Neural progenitor cell (in vitro differentiated cells): ENCODE measurements around the gene PDGFB. TPM values are rescaled to one million over a fixed set of nuclear protein-coding genes. Genes with fewer than 3 reads are reported as not detected.

ENCODE experiments used
- DNase-seq: peaks from one replicate; pipeline ENCODE4 v3.0.0-alpha.2; 2016; ENCODE audit warnings: low spot score
- H2AFZ ChIP-seq: fragments of 200-600 bp; sonication (generic); replicated peaks from 2 replicates; pipeline ENCODE4 v1.6.1; 2016; ENCODE audit warnings: antibody characterized with exemption
- H3F3A ChIP-seq: fragments of 200-600 bp; sonication (generic); 2 replicates; pipeline ENCODE4 v1.6.1; 2016; ENCODE audit warnings: antibody characterized with exemption, low read depth
- H3K27ac ChIP-seq: fragments of 200-600 bp; sonication (generic); 2 replicates; pipeline ENCODE4 v1.5.1; 2016; ENCODE audit warnings: mild to moderate bottlenecking
- H3K27me3 ChIP-seq: fragments of 200-600 bp; sonication (generic); 2 replicates; pipeline ENCODE4 v1.6.1; 2016; ENCODE audit warnings: mild to moderate bottlenecking, moderate library complexity
- H3K36me3 ChIP-seq: fragments of 200-600 bp; sonication (generic); 2 replicates; pipeline ENCODE4 v1.5.1; 2016
- H3K4me1 ChIP-seq: fragments of 200-600 bp; sonication (generic); 2 replicates; pipeline ENCODE4 v1.6.1; 2016; ENCODE audit warnings: mixed run types
- H3K4me2 ChIP-seq: fragments of 200-600 bp; sonication (generic); 2 replicates; pipeline ENCODE4 v1.6.1; 2016
- H3K4me3 ChIP-seq: fragments of 200-600 bp; sonication (generic); 2 replicates; pipeline ENCODE4 v1.5.1; 2016
- H3K79me2 ChIP-seq: fragments of 200-600 bp; sonication (generic); 2 replicates; pipeline ENCODE4 v1.6.1; 2016; ENCODE audit warnings: low read depth
- H3K9ac ChIP-seq: fragments of 200-600 bp; sonication (generic); 2 replicates; pipeline ENCODE4 v1.6.1; 2016
- H3K9me3 ChIP-seq: fragments of 200-600 bp; sonication (generic); 2 replicates; pipeline ENCODE4 v1.5.1; 2016; ENCODE audit warnings: low read depth
- H4K20me1 ChIP-seq: fragments of 200-600 bp; sonication (generic); 2 replicates; pipeline ENCODE4 v1.6.1; 2016; ENCODE audit warnings: low read depth
- H3K27ac Mint-ChIP-seq: 3 replicates; pipeline ENCODE4 v1.8.0; 2021; ENCODE audit warnings: mixed read lengths
- H3K27me3 Mint-ChIP-seq: 2 replicates; pipeline ENCODE4 v1.8.0; 2022; ENCODE audit warnings: low read depth, mild to moderate bottlenecking, inconsistent platforms, moderate library complexity, mixed read lengths; ENCODE audit not compliant: insufficient read depth
- H3K36me3 Mint-ChIP-seq: 3 replicates; pipeline ENCODE4 v1.8.0; 2021; ENCODE audit warnings: mixed read lengths
- H3K4me1 Mint-ChIP-seq: 3 replicates; pipeline ENCODE4 v1.8.0; 2021; ENCODE audit warnings: mixed read lengths
- H3K4me3 Mint-ChIP-seq: 3 replicates; pipeline ENCODE4 v1.8.0; 2021; ENCODE audit warnings: mild to moderate bottlenecking, moderate library complexity, mixed read lengths
- H3K9me3 Mint-ChIP-seq: 3 replicates; pipeline ENCODE4 v1.8.0; 2020; ENCODE audit warnings: mixed read lengths
- CTCF ChIP-seq: fragments of 200-600 bp; sonication (generic); IDR thresholded peaks from 2 replicates; pipeline ENCODE4 v1.5.1; 2017; ENCODE audit warnings: antibody characterized with exemption, mild to moderate bottlenecking
- EZH2 ChIP-seq: fragments of 200-600 bp; sonication (generic); IDR thresholded peaks from 2 replicates; pipeline ENCODE4 v1.6.1; 2017; ENCODE audit warnings: antibody characterized with exemption, mild to moderate bottlenecking, moderate library complexity
- EZH2phosphoT487 ChIP-seq: fragments of 200-600 bp; sonication (generic); IDR thresholded peaks from 2 replicates; pipeline ENCODE4 v1.6.1; 2017; ENCODE audit warnings: antibody characterized with exemption
- total RNA-seq: library from RNA; depleted of rRNA; stranded (reverse); fragments of >200 nt; gene quantifications from 2 replicates; pipeline ENCODE4 v1.2.3, GENCODE V29; 2015; ENCODE audit warnings: low replicate concordance

PDGFB gene
- total RNA-seq, 1 donor from 2014 or later = 0.15 TPM

- H3K36me3 Mint-ChIP-seq = peaks cover 2% of the 10 kb centered on the region
- H3K4me1 Mint-ChIP-seq = peaks cover 16% of the 10 kb centered on the region
- H3K79me2 ChIP-seq = no peaks in the 10 kb centered on the region
- peaks cover 7% of the 10 kb centered on the region for H3K27me3 Mint-ChIP-seq
- H3K4me3 Mint-ChIP-seq = no peak overlapping the region
- H2AFZ ChIP-seq = no peak overlapping the region
- no peak overlapping the region for H3K4me2 ChIP-seq
- H3K9me3 ChIP-seq = no peaks in the 10 kb centered on the region
- TF ChIP-seq CTCF = no peak
- no peak for TF ChIP-seq EZH2
- TF ChIP-seq EZH2phosphoT487 = no peak
- no peak overlapping the region for H3K27ac ChIP-seq
- H3K9ac ChIP-seq = no peak overlapping the region
- no peak for DNase-seq
- H3K27me3 ChIP-seq = no peaks in the 10 kb centered on the region
- H3K27ac Mint-ChIP-seq = no peak overlapping the region
- no peak overlapping the region for H3K4me3 ChIP-seq
- H3K4me1 ChIP-seq = peaks cover 11% of the 10 kb centered on the region
- H3K9me3 Mint-ChIP-seq = peaks cover 14% of the 10 kb centered on the region
- H4K20me1 ChIP-seq = no peaks in the 10 kb centered on the region
- H3K36me3 ChIP-seq = no peaks in the 10 kb centered on the region
- peaks cover 8% of the 10 kb centered on the region for H3F3A ChIP-seq
These were observed 14.9 kb upstream of the PDGFB start for GRCh38 chr22:39259666-39260065.

- Histone ChIP-seq H3K36me3 (no peaks in the 10 kb centered on the region), H3K79me2 (no peaks in the 10 kb centered on the region), H2AFZ (no peak overlapping the region), H3K4me1 (peaks cover 20% of the 10 kb centered on the region), H3K9me3 (no peaks in the 10 kb centered on the region), H3K4me3 (no peak overlapping the region), H3K27ac (no peak overlapping the region), H3K27me3 (no peaks in the 10 kb centered on the region), H4K20me1 (no peaks in the 10 kb centered on the region), H3K4me2 (no peak overlapping the region), H3K9ac (no peak overlapping the region), H3F3A (peaks cover 8% of the 10 kb centered on the region)
- H3K27ac Mint-ChIP-seq = no peak overlapping the region
- peaks cover 20% of the 10 kb centered on the region for H3K4me1 Mint-ChIP-seq
- H3K9me3 Mint-ChIP-seq = peaks cover 14% of the 10 kb centered on the region
- TF ChIP-seq CTCF (no peak), EZH2 (no peak), EZH2phosphoT487 (no peak)
- H3K4me3 Mint-ChIP-seq = no peak overlapping the region
- no peak for DNase-seq
- peaks cover 2% of the 10 kb centered on the region for H3K36me3 Mint-ChIP-seq
- peaks cover 7% of the 10 kb centered on the region for H3K27me3 Mint-ChIP-seq
These were observed 13.2 kb upstream of the PDGFB start for GRCh38 chr22:39257901-39258475.

GRCh38 chr22:39256979-39257378 lies 12.2 kb upstream of the PDGFB start:
- Histone ChIP-seq H3K4me1 (peaks cover 20% of the 10 kb centered on the region), H3K9me3 (no peaks in the 10 kb centered on the region), H2AFZ (no peak overlapping the region), H3K36me3 (no peaks in the 10 kb centered on the region), H3K27ac (no peak overlapping the region), H3K9ac (no peak overlapping the region), H3K4me3 (no peak overlapping the region), H3K4me2 (no peak overlapping the region), H4K20me1 (no peaks in the 10 kb centered on the region), H3K79me2 (no peaks in the 10 kb centered on the region), H3K27me3 (no peaks in the 10 kb centered on the region), H3F3A (peaks cover 8% of the 10 kb centered on the region)
- Mint-ChIP-seq H3K4me1 (peaks cover 20% of the 10 kb centered on the region), H3K27me3 (peaks cover 9% of the 10 kb centered on the region), H3K4me3 (no peak overlapping the region), H3K27ac (no peak overlapping the region), H3K36me3 (no peaks in the 10 kb centered on the region), H3K9me3 (peaks cover 8% of the 10 kb centered on the region)
- DNase-seq = no peak
- TF ChIP-seq EZH2 = no peak
- no peak for TF ChIP-seq CTCF
- no peak for TF ChIP-seq EZH2phosphoT487
